Panc1 (cell line): ENCODE data around the gene IZUMO4.

Source experiments
- CTCF ChIP-seq: fragments of 450-650 bp; IDR thresholded peaks from 2 replicates; pipeline ENCODE4 v1.5.1; 2017; ENCODE audit warnings: mild to moderate bottlenecking
- POLR2AphosphoS5 ChIP-seq: IDR thresholded peaks from 2 replicates; pipeline ENCODE4 v1.6.1; 2012; ENCODE audit warnings: mild to moderate bottlenecking, low read depth, low read length, moderate library complexity

- no peak for TF ChIP-seq CTCF
- TF ChIP-seq POLR2AphosphoS5: no peak
These were observed 45.6 kb downstream of the IZUMO4 start for GRCh38 chr19:2142173-2142829.
